ENCODE data around the gene EML4.
"Not testable (repeated sequence)": the region's sequence is repeated elsewhere in the genome, so short reads cannot be mapped to it uniquely, and the experiment has no call there.

GRCh38 chr2:42130858-42131257, 38.3 kb upstream of the EML4 start:
- TF ChIP-seq, protein P1, sequence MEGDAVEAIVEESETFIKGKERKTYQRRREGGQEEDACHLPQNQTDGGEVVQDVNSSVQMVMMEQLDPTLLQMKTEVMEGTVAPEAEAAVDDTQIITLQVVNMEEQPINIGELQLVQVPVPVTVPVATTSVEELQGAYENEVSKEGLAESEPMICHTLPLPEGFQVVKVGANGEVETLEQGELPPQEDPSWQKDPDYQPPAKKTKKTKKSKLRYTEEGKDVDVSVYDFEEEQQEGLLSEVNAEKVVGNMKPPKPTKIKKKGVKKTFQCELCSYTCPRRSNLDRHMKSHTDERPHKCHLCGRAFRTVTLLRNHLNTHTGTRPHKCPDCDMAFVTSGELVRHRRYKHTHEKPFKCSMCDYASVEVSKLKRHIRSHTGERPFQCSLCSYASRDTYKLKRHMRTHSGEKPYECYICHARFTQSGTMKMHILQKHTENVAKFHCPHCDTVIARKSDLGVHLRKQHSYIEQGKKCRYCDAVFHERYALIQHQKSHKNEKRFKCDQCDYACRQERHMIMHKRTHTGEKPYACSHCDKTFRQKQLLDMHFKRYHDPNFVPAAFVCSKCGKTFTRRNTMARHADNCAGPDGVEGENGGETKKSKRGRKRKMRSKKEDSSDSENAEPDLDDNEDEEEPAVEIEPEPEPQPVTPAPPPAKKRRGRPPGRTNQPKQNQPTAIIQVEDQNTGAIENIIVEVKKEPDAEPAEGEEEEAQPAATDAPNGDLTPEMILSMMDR (IDR thresholded peaks at IDR 0.05; ENCODE audit: low read length), result not testable (repeated sequence)
- not testable (repeated sequence) for TF ChIP-seq EZH2 (optimal IDR thresholded peaks at IDR 0.05; ENCODE audit: low read depth, low read length); EZH2phosphoT487 (IDR thresholded peaks at IDR 0.05; ENCODE audit: low read length)

All from MM.1S (cell line).